ENCODE results near the gene GMPPB.
A peak's percentile ranks its signal among the peaks of the same experiment; 100 is the strongest.

GMPPB gene

GRCh38 chr3:49716691-49717210, 7.0 kb downstream of the GMPPB start:
- intact Hi-C loops (cut with DNase I): no loop called here

GRCh38 chr3:49716169-49716568, 7.6 kb downstream of the GMPPB start:
- DNase-seq: no peak
- intact Hi-C loops (cut with DNase I): no loop called here

More at GRCh38 chr3:49716691-49717210, 7.0 kb downstream of the GMPPB start:
- DNase-seq: no peak

GRCh38 chr3:49715611-49716121, 8.1 kb downstream of the GMPPB start:
- intact Hi-C loops (cut with DNase I): no loop called here
- peak in 1 of 42 donors; percentile 13 for DNase-seq

GRCh38 chr3:49714728-49715550, 8.8 kb downstream of the GMPPB start:
- intact Hi-C loops (cut with DNase I): no loop called here
- DNase-seq: no peak

GRCh38 chr3:49713336-49714105, 10.2 kb downstream of the GMPPB start:
- no peak for DNase-seq
- intact Hi-C loops (cut with DNase I): no loop called here

GRCh38 chr3:49712631-49713317, 11.0 kb downstream of the GMPPB start:
- no peak for DNase-seq
- intact Hi-C loops (cut with DNase I): no loop called here

GRCh38 chr3:49712166-49712565, 11.6 kb downstream of the GMPPB start:
- DNase-seq: no peak
- intact Hi-C loops (cut with DNase I): no loop called here

GRCh38 chr3:49711489-49711888, 12.3 kb downstream of the GMPPB start:
- intact Hi-C loops (cut with DNase I): no loop called here
- DNase-seq: no peak

GRCh38 chr3:49709852-49710251, 13.9 kb downstream of the GMPPB start:
- intact Hi-C loops (cut with DNase I): no loop called here

GRCh38 chr3:49707113-49707480, 16.7 kb downstream of the GMPPB start:
- no peak for DNase-seq
- intact Hi-C loops (cut with DNase I): no loop called here

More at GRCh38 chr3:49709852-49710251, 13.9 kb downstream of the GMPPB start:
- no peak for DNase-seq

- DNase-seq: no peak
- intact Hi-C loops (cut with DNase I): no loop called here
These were observed 17.2 kb downstream of the GMPPB start for GRCh38 chr3:49706456-49707112.

- DNase-seq: no peak
- intact Hi-C loops (cut with DNase I): no loop called here
These were observed 18.3 kb downstream of the GMPPB start for GRCh38 chr3:49705390-49705960.

- intact Hi-C loops (cut with DNase I): no loop called here
These were observed 19.1 kb downstream of the GMPPB start for GRCh38 chr3:49704629-49705028.

GRCh38 chr3:49703956-49704355, 19.8 kb downstream of the GMPPB start:
- intact Hi-C loops (cut with DNase I): no loop called here
- no peak for DNase-seq

More at GRCh38 chr3:49704629-49705028, 19.1 kb downstream of the GMPPB start:
- no peak for DNase-seq

- peak in 41 of 42 donors; percentile 44 to 84 (median 65) for DNase-seq
- intact Hi-C loops (cut with DNase I): no loop called here
These were observed 20.3 kb downstream of the GMPPB start for GRCh38 chr3:49703443-49703927.

- DNase-seq: no peak
- intact Hi-C loops (cut with DNase I): no loop called here
These were observed 21.1 kb downstream of the GMPPB start for GRCh38 chr3:49702672-49703071.

GRCh38 chr3:49701388-49702077, 22.2 kb downstream of the GMPPB start:
- intact Hi-C loops (cut with DNase I): no loop called here

More at GRCh38 chr3:49701388-49702077, 22.2 kb downstream of the GMPPB start:
- DNase-seq: no peak
